DOHH2 (cell line): ENCODE data around the gene CCP110.

Source experiments
- H3F3A ChIP-seq: fragments of 200-600 bp; sonication (generic), shearing (Covaris generic); 2 replicates; pipeline ENCODE4 v1.6.0; 2016; ENCODE audit warnings: antibody characterized with exemption, mild to moderate bottlenecking; ENCODE audit not compliant: control insufficient read depth, insufficient read depth
- H3K27ac ChIP-seq: fragments of 200-600 bp; sonication (generic); 2 replicates; pipeline ENCODE4 v1.5.1; 2014; ENCODE audit warnings: low read depth, mild to moderate bottlenecking, low read length, moderate library complexity
- H3K27me3 ChIP-seq: fragments of 200-600 bp; sonication (generic); 2 replicates; pipeline ENCODE4 v1.6.1; 2014; ENCODE audit warnings: mild to moderate bottlenecking, low read length, mixed read lengths; ENCODE audit not compliant: control insufficient read depth
- H3K36me3 ChIP-seq: fragments of 200-600 bp; sonication (generic); 2 replicates; pipeline ENCODE4 v1.6.1; 2014; ENCODE audit warnings: mild to moderate bottlenecking, low read length, moderate library complexity, mixed read lengths; ENCODE audit not compliant: control insufficient read depth
- H3K4me1 ChIP-seq: fragments of 200-600 bp; sonication (generic); 2 replicates; pipeline ENCODE4 v1.6.1; 2014; ENCODE audit warnings: mild to moderate bottlenecking, low read length, mixed read lengths; ENCODE audit not compliant: control insufficient read depth
- H3K4me2 ChIP-seq: fragments of 200-600 bp; sonication (generic); 2 replicates; pipeline ENCODE4 v1.6.0; 2014; ENCODE audit warnings: mild to moderate bottlenecking, low read length, moderate library complexity
- H3K4me3 ChIP-seq: fragments of 200-600 bp; sonication (generic); 2 replicates; pipeline ENCODE4 v1.5.1; 2014; ENCODE audit warnings: mild to moderate bottlenecking, low read length, mixed read lengths
- H3K79me2 ChIP-seq: fragments of 200-600 bp; sonication (generic); 2 replicates; pipeline ENCODE4 v1.6.1; 2014; ENCODE audit warnings: mild to moderate bottlenecking, low read length, mixed read lengths; ENCODE audit not compliant: control insufficient read depth
- H3K9me2 ChIP-seq: fragments of 200-600 bp; sonication (generic); replicated peaks from 2 replicates; pipeline ENCODE4 v1.6.1; 2014; ENCODE audit warnings: mild to moderate bottlenecking, low read length, mixed read lengths; ENCODE audit not compliant: control insufficient read depth
- H3K9me3 ChIP-seq: fragments of 200-600 bp; sonication (generic); 2 replicates; pipeline ENCODE4 v1.6.1; 2014; ENCODE audit warnings: antibody characterized with exemption, low read length, mixed read lengths; ENCODE audit not compliant: control insufficient read depth, insufficient read depth
- H4K20me1 ChIP-seq: fragments of 200-600 bp; sonication (generic); 2 replicates; pipeline ENCODE4 v1.6.0; 2014; ENCODE audit warnings: low read depth, mild to moderate bottlenecking, antibody characterized with exemption, low read length, moderate library complexity; ENCODE audit not compliant: control insufficient read depth, insufficient read depth
- CTCF ChIP-seq: fragments of 200-600 bp; sonication (generic); IDR thresholded peaks from one replicate; pipeline ENCODE4 v1.5.1; 2014; ENCODE audit warnings: antibody characterized with exemption, mild to moderate bottlenecking, low read depth, low read length; ENCODE audit not compliant: poor library complexity, severe bottlenecking
- EZH2phosphoT487 ChIP-seq: fragments of 200-600 bp; sonication (generic); IDR thresholded peaks from 2 replicates; pipeline ENCODE4 v1.6.1; 2017; ENCODE audit warnings: borderline replicate concordance, mild to moderate bottlenecking, antibody characterized with exemption, low read length, moderate library complexity, mixed read lengths

The CCP110 gene

GRCh38 chr16:19479302-19479721 is 44.4 kb upstream of the CCP110 start:
- Histone ChIP-seq H3K4me3 (no peak overlapping the region), H3K4me1 (no peaks in the 10 kb centered on the region), H3K36me3 (no peaks in the 10 kb centered on the region)

GRCh38 chr16:19481296-19481695 is 42.4 kb upstream of the CCP110 start:
- Histone ChIP-seq H3F3A (no peaks in the 10 kb centered on the region), H3K79me2 (no peaks in the 10 kb centered on the region), H4K20me1 (no peaks in the 10 kb centered on the region), H3K9me2 (no peaks in the 10 kb centered on the region), H3K4me1 (no peaks in the 10 kb centered on the region), H3K27me3 (no peaks in the 10 kb centered on the region), H3K36me3 (no peaks in the 10 kb centered on the region), H3K9me3 (no peaks in the 10 kb centered on the region), H3K4me3 (no peak overlapping the region), H3K27ac (no peak overlapping the region), H3K4me2 (no peak overlapping the region)
- TF ChIP-seq CTCF (no peak), EZH2phosphoT487 (no peak)

More at GRCh38 chr16:19479302-19479721, 44.4 kb upstream of the CCP110 start:
- Histone ChIP-seq H3F3A (no peaks in the 10 kb centered on the region), H3K9me3 (no peaks in the 10 kb centered on the region), H3K27ac (no peak overlapping the region), H3K4me2 (no peak overlapping the region), H3K27me3 (no peaks in the 10 kb centered on the region), H3K79me2 (no peaks in the 10 kb centered on the region), H4K20me1 (no peaks in the 10 kb centered on the region), H3K9me2 (no peaks in the 10 kb centered on the region)
- TF ChIP-seq CTCF: no peak
- TF ChIP-seq EZH2phosphoT487: no peak

- H3K79me2 ChIP-seq: no peaks in the 10 kb centered on the region
- H3K4me2 ChIP-seq: no peak overlapping the region
- H3F3A ChIP-seq: no peaks in the 10 kb centered on the region
- no peaks in the 10 kb centered on the region for H4K20me1 ChIP-seq
- H3K27ac ChIP-seq: no peak overlapping the region
- TF ChIP-seq CTCF (no peak), EZH2phosphoT487 (no peak)
- no peak overlapping the region for H3K4me3 ChIP-seq
- H3K4me1 ChIP-seq: no peaks in the 10 kb centered on the region
- H3K27me3 ChIP-seq: no peaks in the 10 kb centered on the region
- no peaks in the 10 kb centered on the region for H3K9me2 ChIP-seq
- no peaks in the 10 kb centered on the region for H3K36me3 ChIP-seq
- H3K9me3 ChIP-seq: no peaks in the 10 kb centered on the region
Measured at GRCh38 chr16:19481769-19482168, 42.0 kb upstream of the CCP110 start.

- TF ChIP-seq EZH2phosphoT487 (no peak), CTCF (no peak)
Measured at GRCh38 chr16:19482291-19482690, 41.5 kb upstream of the CCP110 start.

More at GRCh38 chr16:19482291-19482690, 41.5 kb upstream of the CCP110 start:
- no peaks in the 10 kb centered on the region for H4K20me1 ChIP-seq
- no peaks in the 10 kb centered on the region for H3K27me3 ChIP-seq
- no peaks in the 10 kb centered on the region for H3F3A ChIP-seq
- H3K4me1 ChIP-seq: no peaks in the 10 kb centered on the region
- H3K9me2 ChIP-seq: no peaks in the 10 kb centered on the region
- H3K4me3 ChIP-seq: no peak overlapping the region
- no peaks in the 10 kb centered on the region for H3K79me2 ChIP-seq
- H3K4me2 ChIP-seq: no peak overlapping the region
- no peaks in the 10 kb centered on the region for H3K36me3 ChIP-seq
- no peaks in the 10 kb centered on the region for H3K9me3 ChIP-seq
- H3K27ac ChIP-seq: no peak overlapping the region
